Measurements from ENCODE around the gene ARL3. TPM values are rescaled to one million over a fixed set of nuclear protein-coding genes. Genes with fewer than 3 reads are reported as not detected.

The ARL3 gene
- total and polyA plus RNA-seq, 9 donors: 9.5 to 25.6 (median 23.3) TPM

DNA sequence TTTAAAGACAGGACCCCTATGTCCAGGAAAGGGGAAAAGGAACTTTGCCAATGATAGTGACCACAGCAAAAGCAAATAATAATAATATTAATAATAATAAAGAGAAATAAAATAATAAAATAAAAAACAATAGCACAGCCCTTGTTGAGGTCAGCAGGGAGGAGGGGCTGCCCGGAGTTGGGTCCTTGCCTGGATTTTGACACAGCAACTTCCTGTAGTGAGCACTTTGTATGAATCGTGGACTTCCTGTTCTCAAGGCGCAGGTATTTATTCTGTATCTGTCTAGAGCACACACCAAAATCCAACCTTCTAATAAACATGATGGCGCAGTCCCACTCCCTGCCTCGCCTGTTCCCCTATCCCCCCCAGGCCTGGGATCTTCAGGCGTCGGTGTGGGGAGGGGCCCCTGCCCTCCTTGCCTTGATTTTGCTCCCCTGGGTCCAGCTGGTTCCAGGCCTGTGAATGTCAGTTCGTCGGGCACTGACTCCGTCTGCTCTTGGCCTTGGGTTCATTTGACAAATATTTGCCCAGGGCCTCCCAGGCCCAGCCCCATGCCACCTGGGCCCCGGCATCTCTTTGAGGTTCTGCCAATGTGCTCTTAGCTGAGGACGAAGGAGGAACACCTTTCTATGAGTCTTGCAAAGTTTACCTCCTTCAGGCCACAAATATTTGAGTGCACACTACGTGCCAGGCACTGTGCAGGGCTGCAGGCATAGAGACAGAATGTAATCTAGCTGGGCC is 56.0 kb downstream of the ARL3 start:
- WGBS, 3 donors: 33 to 43% (median 38%) methylated on average over 13 of the region's 13 CpGs
- H3K4me1 ChIP-seq (ENCODE audit: insufficient read depth): peaks cover 11% of the 10 kb centered on the region
- H3K4me3 ChIP-seq: no peak overlapping the region
- no peaks in the 10 kb centered on the region for H3K27me3 ChIP-seq
- H3K27ac ChIP-seq: peak overlapping the region in 1 of 2 donors; percentile 68
- H3K36me3 ChIP-seq: no peaks in the 10 kb centered on the region
- peak; percentile 55 to 76 (median 69) for DNase-seq
- no peaks in the 10 kb centered on the region for H3K9me3 ChIP-seq
- intact Hi-C loops (cut with DNase I): loop anchor here in 1 of 4 donors (10.0 kb wide), 1 partner anchor 47 kb away; no protein-coding TSS in a partner anchor
- TF ChIP-seq POLR2A (IDR thresholded peaks at IDR 0.05) (no peak), EP300 (IDR thresholded peaks at IDR 0.05) (no peak)
- TF ChIP-seq, protein P1, sequence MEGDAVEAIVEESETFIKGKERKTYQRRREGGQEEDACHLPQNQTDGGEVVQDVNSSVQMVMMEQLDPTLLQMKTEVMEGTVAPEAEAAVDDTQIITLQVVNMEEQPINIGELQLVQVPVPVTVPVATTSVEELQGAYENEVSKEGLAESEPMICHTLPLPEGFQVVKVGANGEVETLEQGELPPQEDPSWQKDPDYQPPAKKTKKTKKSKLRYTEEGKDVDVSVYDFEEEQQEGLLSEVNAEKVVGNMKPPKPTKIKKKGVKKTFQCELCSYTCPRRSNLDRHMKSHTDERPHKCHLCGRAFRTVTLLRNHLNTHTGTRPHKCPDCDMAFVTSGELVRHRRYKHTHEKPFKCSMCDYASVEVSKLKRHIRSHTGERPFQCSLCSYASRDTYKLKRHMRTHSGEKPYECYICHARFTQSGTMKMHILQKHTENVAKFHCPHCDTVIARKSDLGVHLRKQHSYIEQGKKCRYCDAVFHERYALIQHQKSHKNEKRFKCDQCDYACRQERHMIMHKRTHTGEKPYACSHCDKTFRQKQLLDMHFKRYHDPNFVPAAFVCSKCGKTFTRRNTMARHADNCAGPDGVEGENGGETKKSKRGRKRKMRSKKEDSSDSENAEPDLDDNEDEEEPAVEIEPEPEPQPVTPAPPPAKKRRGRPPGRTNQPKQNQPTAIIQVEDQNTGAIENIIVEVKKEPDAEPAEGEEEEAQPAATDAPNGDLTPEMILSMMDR (IDR thresholded peaks at IDR 0.05): no peak

GRCh38 chr10:102657451-102657850 is 56.7 kb downstream of the ARL3 start:
- intact Hi-C loops (cut with DNase I): loop anchor here in 1 of 4 donors (10.0 kb wide), 1 partner anchor 47 kb away; no protein-coding TSS in a partner anchor
- H3K36me3 ChIP-seq: no peaks in the 10 kb centered on the region
- H3K9me3 ChIP-seq: no peaks in the 10 kb centered on the region
- no peaks in the 10 kb centered on the region for H3K27me3 ChIP-seq
- 29 to 48% (median 43%) methylated on average over 11 of the region's 11 CpGs for WGBS, 3 donors
- DNase-seq: no peak
- H3K27ac ChIP-seq: peak overlapping the region in 1 of 2 donors; percentile 68
- peaks cover 11% of the 10 kb centered on the region for H3K4me1 ChIP-seq (ENCODE audit: insufficient read depth)
- TF ChIP-seq EP300 (IDR thresholded peaks at IDR 0.05) (no peak), POLR2A (IDR thresholded peaks at IDR 0.05) (no peak)
- TF ChIP-seq, protein P1 (IDR thresholded peaks at IDR 0.05): no peak
- H3K4me3 ChIP-seq: no peak overlapping the region

DNA sequence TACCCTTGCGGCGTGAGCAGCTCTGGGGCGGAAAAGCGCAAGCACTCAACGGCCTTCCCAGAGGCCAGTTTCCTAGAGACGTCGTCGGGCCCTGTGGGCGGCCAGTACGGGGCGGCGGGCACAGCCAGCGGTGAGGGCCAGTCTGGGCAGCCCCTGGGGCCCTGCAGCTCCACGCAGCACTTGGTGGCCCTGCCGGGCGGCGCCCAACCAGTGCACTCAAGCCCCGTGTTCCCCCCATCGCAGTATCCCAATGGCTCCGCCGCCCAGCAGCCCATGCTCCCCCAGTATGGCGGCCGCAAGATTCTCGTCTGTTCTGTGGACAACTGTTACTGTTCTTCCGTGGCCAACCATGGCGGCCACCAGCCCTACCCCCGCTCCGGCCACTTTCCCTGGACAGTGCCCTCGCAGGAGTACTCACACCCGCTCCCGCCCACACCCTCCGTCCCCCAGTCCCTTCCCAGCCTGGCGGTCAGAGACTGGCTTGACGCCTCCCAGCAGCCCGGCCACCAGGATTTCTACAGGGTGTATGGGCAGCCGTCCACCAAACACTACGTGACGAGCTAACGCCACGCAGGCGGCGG is 57.3 kb downstream of the ARL3 start:
- H3K4me1 ChIP-seq (ENCODE audit: insufficient read depth): peaks cover 11% of the 10 kb centered on the region
- TF ChIP-seq POLR2A (IDR thresholded peaks at IDR 0.05): no peak
- TF ChIP-seq EP300 (IDR thresholded peaks at IDR 0.05): no peak
- TF ChIP-seq, protein P1 (IDR thresholded peaks at IDR 0.05): no peak

DNA sequence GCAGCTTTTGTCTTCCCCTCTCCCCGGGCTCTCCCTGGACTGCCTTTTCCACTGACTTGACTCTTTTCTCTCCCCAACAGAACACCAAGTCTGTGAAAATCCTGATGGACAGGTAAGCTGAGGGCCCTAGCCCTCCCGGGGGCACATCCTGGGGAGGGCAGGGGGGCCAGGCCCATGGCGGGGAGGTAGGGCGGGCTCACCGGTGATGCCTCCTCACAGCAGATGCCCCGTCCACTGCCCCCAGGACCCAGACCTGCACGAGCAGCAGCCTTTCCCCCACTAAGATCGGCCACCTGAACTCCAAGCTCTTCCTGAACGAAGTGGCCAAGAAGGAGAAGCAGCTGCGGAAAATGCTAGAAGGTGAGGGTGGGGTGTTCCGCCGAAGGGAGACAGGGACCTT is 58.2 kb downstream of the ARL3 start:
- peaks cover 10% of the 10 kb centered on the region for H3K4me1 ChIP-seq (ENCODE audit: insufficient read depth)
- DNase-seq: no peak
- 67 to 84% (median 75%) methylated on average over 11 to 12 of the region's 12 CpGs for WGBS, 3 donors
- intact Hi-C loops (cut with DNase I): loop anchor here in 1 of 4 donors (10.0 kb wide), 1 partner anchor 49 kb away; no protein-coding TSS in a partner anchor
- no peaks in the 10 kb centered on the region for H3K36me3 ChIP-seq
- no peak overlapping the region for H3K4me3 ChIP-seq
- no peak for TF ChIP-seq POLR2A (IDR thresholded peaks at IDR 0.05)
- no peak for TF ChIP-seq EP300 (IDR thresholded peaks at IDR 0.05)
- TF ChIP-seq, protein P1 (IDR thresholded peaks at IDR 0.05): no peak
- H3K9me3 ChIP-seq: no peaks in the 10 kb centered on the region
- H3K27ac ChIP-seq: no peak overlapping the region
- no peaks in the 10 kb centered on the region for H3K27me3 ChIP-seq

More for the DNA sequence above, 57.3 kb downstream of the ARL3 start:
- Histone ChIP-seq H3K36me3 (no peaks in the 10 kb centered on the region), H3K27me3 (no peaks in the 10 kb centered on the region), H3K9me3 (no peaks in the 10 kb centered on the region), H3K27ac (peak overlapping the region in 1 of 2 donors; percentile 68), H3K4me3 (no peak overlapping the region)
- intact Hi-C loops (cut with DNase I): loop anchor here in 1 of 4 donors (10.0 kb wide), 1 partner anchor 48 kb away; no protein-coding TSS in a partner anchor
- WGBS, 3 donors: 88 to 91% (median 90%) methylated on average over 42 of the region's 42 CpGs
- peak in 3 of 5 donors; percentile 46 to 56 (median 48) for DNase-seq
